GM23248 (cell line): ENCODE data around the gene LAMA4. TPM values are rescaled to one million over a fixed set of nuclear protein-coding genes. Genes with fewer than 3 reads are reported as not detected.

Experiments
- DNase-seq: peaks from one replicate; pipeline ENCODE4 v3.0.0-alpha.2; 2015
- H2AFZ ChIP-seq: fragments of 200-600 bp; sonication (generic); 2 replicates; pipeline ENCODE4 v1.6.1; 2016; ENCODE audit warnings: antibody characterized with exemption
- H3F3A ChIP-seq: fragments of 200-600 bp; sonication (generic); 2 replicates; pipeline ENCODE4 v1.6.1; 2016; ENCODE audit warnings: mild to moderate bottlenecking, antibody characterized with exemption, mixed run types; ENCODE audit not compliant: insufficient read depth
- H3K27ac ChIP-seq: fragments of 200-600 bp; sonication (generic); 2 replicates; pipeline ENCODE4 v1.5.1; 2016; ENCODE audit warnings: mild to moderate bottlenecking
- H3K27me3 ChIP-seq: fragments of 200-600 bp; sonication (generic); replicated peaks from 2 replicates; pipeline ENCODE4 v1.6.1; 2016; ENCODE audit warnings: mild to moderate bottlenecking; ENCODE audit not compliant: insufficient read depth
- H3K36me3 ChIP-seq: fragments of 200-600 bp; sonication (generic); 2 replicates; pipeline ENCODE4 v1.6.1; 2016; ENCODE audit warnings: low read depth, mild to moderate bottlenecking
- H3K4me1 ChIP-seq: fragments of 200-600 bp; sonication (generic); 2 replicates; pipeline ENCODE4 v1.6.1; 2016; ENCODE audit warnings: mild to moderate bottlenecking; ENCODE audit not compliant: insufficient read depth
- H3K4me2 ChIP-seq: fragments of 200-600 bp; sonication (generic); one replicate; pipeline ENCODE4 v1.6.1; 2016; ENCODE audit warnings: mild to moderate bottlenecking; ENCODE audit not compliant: unreplicated experiment
- H3K4me3 ChIP-seq: fragments of 200-600 bp; sonication (generic); 2 replicates; pipeline ENCODE4 v1.5.1; 2016; ENCODE audit warnings: mild to moderate bottlenecking
- H3K79me2 ChIP-seq: fragments of 200-600 bp; sonication (generic); 2 replicates; pipeline ENCODE4 v1.6.1; 2016; ENCODE audit warnings: mild to moderate bottlenecking; ENCODE audit not compliant: insufficient read depth
- H3K9ac ChIP-seq: fragments of 200-600 bp; sonication (generic); 2 replicates; pipeline ENCODE4 v1.6.1; 2016; ENCODE audit warnings: mild to moderate bottlenecking
- H3K9me2 ChIP-seq: fragments of 200-600 bp; sonication (generic); 2 replicates; pipeline ENCODE4 v1.6.1; 2016; ENCODE audit warnings: mixed run types, mild to moderate bottlenecking, moderate library complexity; ENCODE audit not compliant: insufficient read depth
- H3K9me3 ChIP-seq: fragments of 200-600 bp; sonication (generic); one replicate; pipeline ENCODE4 v1.6.1; 2017; ENCODE audit warnings: low read depth
- H4K20me1 ChIP-seq: fragments of 200-600 bp; sonication (generic); 2 replicates; pipeline ENCODE4 v1.6.0; 2016; ENCODE audit not compliant: insufficient read depth
- EZH2 ChIP-seq: fragments of 200-600 bp; sonication (generic); IDR thresholded peaks from 2 replicates; pipeline ENCODE4 v1.6.1; 2018; ENCODE audit warnings: antibody characterized with exemption, mild to moderate bottlenecking; ENCODE audit not compliant: insufficient read depth, poor library complexity, severe bottlenecking
- EZH2phosphoT487 ChIP-seq: fragments of 200-600 bp; sonication (generic); IDR thresholded peaks from 2 replicates; pipeline ENCODE4 v1.6.1; 2018; ENCODE audit warnings: antibody characterized with exemption, moderate library complexity, mild to moderate bottlenecking, low read depth; ENCODE audit not compliant: insufficient read depth
- WGBS, 2 experiments: methylation state at CpG; one replicate each; pipeline ENCODE4 v1.1.6; 2015 to 2017; ENCODE audit warnings: low lambda C conversion rate in 2 of 2, low coverage in 1 of 2; ENCODE audit errors: missing lambda C conversion rate in 2 of 2; 5-methylcytosine and 5-hydroxymethylcytosine counted together
- in situ Hi-C: fragments of 300-500 bp; cut with MboI; formaldehyde crosslinking; loops from 2 replicates; pipeline ENCODE4 v1.15.0; 2020
- polyA plus RNA-seq: library from polyadenylated mRNA; unstranded; fragments of >200 nt; fragmentation: Nextera tagmentation; extraction: Ambion mirVana; gene quantifications from 2 replicates; pipeline ENCODE4 v1.2.1, GENCODE V29; 2016
- total RNA-seq: library from RNA; depleted of rRNA; stranded (reverse); fragments of >200 nt; shearing (Covaris generic); gene quantifications from 2 replicates; pipeline ENCODE4 v1.2.3, GENCODE V29; 2014

The LAMA4 gene
- total and polyA plus RNA-seq, 2 experiments from 2014 or later: 331 to 429 TPM

GRCh38 chr6:112209131-112209530 lies 45.2 kb downstream of the LAMA4 start:
- H3K9me3 ChIP-seq: no peaks in the 10 kb centered on the region
- peaks cover 87% of the 10 kb centered on the region for H3F3A ChIP-seq
- no peak for DNase-seq
- peaks cover 44% of the 10 kb centered on the region for H3K4me1 ChIP-seq
- H3K79me2 ChIP-seq: peaks cover 77% of the 10 kb centered on the region
- H3K4me3 ChIP-seq: no peak overlapping the region
- H3K36me3 ChIP-seq: peaks cover 88% of the 10 kb centered on the region
- TF ChIP-seq EZH2: no peak
- TF ChIP-seq EZH2phosphoT487: no peak
- H3K27ac ChIP-seq: no peak overlapping the region
- no peaks in the 10 kb centered on the region for H4K20me1 ChIP-seq
- in situ Hi-C loops: no loop called here
- 100% methylated on average over 2 of the region's 2 CpGs for WGBS, 2 experiments
- no peak overlapping the region for H3K4me2 ChIP-seq
- no peaks in the 10 kb centered on the region for H3K9me2 ChIP-seq
- no peaks in the 10 kb centered on the region for H3K27me3 ChIP-seq
- no peak overlapping the region for H3K9ac ChIP-seq
- H2AFZ ChIP-seq: no peak overlapping the region

DNA sequence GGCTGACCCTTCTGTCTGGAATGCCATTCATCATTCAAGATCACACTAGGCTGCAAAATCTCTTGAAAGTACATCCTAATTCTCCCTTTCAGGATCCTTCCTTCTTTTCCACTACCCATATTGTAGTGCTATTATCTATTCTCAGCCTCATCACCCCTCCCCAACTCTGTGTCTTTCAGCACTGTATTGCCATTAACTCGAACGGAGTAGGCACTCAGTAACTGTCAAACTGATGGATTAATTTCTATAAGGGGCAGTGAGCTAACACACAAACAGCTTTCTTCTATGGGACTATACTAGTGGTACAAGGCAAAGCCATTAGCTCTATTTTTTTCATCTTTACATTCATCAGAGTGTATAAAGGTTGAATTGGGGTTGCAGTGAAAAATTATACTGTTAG lies 46.6 kb downstream of the LAMA4 start:
- Histone ChIP-seq H3K9ac (no peak overlapping the region), H3K79me2 (peaks cover 64% of the 10 kb centered on the region), H3K4me2 (no peak overlapping the region), H3K9me3 (no peaks in the 10 kb centered on the region), H3K4me3 (no peak overlapping the region), H4K20me1 (no peaks in the 10 kb centered on the region), H3K27ac (peak overlapping the region; percentile 88), H3F3A (peaks cover 88% of the 10 kb centered on the region), H3K9me2 (no peaks in the 10 kb centered on the region), H3K36me3 (peaks cover 76% of the 10 kb centered on the region), H2AFZ (no peak overlapping the region), H3K4me1 (peaks cover 56% of the 10 kb centered on the region), H3K27me3 (no peaks in the 10 kb centered on the region)
- no peak for DNase-seq
- no peak for TF ChIP-seq EZH2phosphoT487
- no peak for TF ChIP-seq EZH2
- WGBS, 2 experiments: 80 to 88% methylated on average over 2 of the region's 2 CpGs
- in situ Hi-C loops: no loop called here

DNA sequence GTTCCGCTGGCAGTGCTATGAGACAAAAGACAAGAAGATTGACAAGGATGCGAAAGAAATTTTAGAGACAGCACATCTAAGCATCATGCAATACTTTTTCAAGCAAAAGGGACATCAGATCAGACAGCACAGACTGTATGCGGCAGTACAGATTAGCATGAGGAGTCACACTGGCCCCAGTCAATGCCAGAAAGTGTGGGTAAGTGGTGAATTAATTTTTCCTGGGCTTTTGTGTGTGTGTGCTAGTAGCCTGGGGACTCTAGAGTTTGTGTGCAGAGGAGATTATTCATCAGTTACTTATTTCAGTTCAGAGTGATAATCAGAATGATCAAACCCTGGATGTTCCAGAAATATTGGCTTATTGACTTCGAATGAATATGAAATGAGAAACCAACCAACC lies 47.2 kb downstream of the LAMA4 start:
- Histone ChIP-seq H3F3A (peaks cover 90% of the 10 kb centered on the region), H3K9me3 (no peaks in the 10 kb centered on the region), H3K4me3 (no peak overlapping the region), H4K20me1 (no peaks in the 10 kb centered on the region), H3K9ac (no peak overlapping the region), H3K27me3 (no peaks in the 10 kb centered on the region), H2AFZ (no peak overlapping the region), H3K27ac (peak overlapping the region; percentile 88), H3K36me3 (peaks cover 72% of the 10 kb centered on the region), H3K79me2 (peaks cover 59% of the 10 kb centered on the region), H3K9me2 (no peaks in the 10 kb centered on the region), H3K4me1 (peaks cover 63% of the 10 kb centered on the region), H3K4me2 (no peak overlapping the region)
- in situ Hi-C loops: no loop called here
- DNase-seq: peak; percentile 46
- TF ChIP-seq EZH2phosphoT487: no peak
- TF ChIP-seq EZH2: no peak
- WGBS, 2 experiments: 95 to 97% methylated on average over 4 of the region's 4 CpGs

DNA sequence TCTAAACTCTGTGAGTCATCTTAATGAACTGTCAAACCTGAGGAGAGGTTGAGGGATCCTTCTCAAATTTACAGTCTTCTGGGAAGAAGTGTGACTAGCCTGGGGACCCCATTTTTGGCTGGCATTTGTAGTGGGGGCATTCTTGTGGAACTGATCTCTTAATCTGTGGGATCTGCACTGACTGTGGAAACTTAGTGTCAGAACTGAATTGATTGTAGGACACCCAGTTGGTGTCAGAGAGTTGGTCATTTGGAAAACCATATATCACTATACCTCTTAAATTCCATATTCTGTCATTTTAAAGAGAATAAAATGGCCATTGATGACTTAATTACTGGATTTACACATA lies 48.3 kb downstream of the LAMA4 start:
- Histone ChIP-seq H3K27ac (peak overlapping the region; percentile 88), H2AFZ (no peak overlapping the region), H3K9me3 (no peaks in the 10 kb centered on the region), H3K4me1 (peaks cover 70% of the 10 kb centered on the region), H3F3A (peaks cover 97% of the 10 kb centered on the region), H3K79me2 (peaks cover 60% of the 10 kb centered on the region), H3K4me3 (no peak overlapping the region), H3K27me3 (no peaks in the 10 kb centered on the region), H3K9ac (no peak overlapping the region), H3K9me2 (no peaks in the 10 kb centered on the region), H3K4me2 (peak overlapping the region; percentile 22), H3K36me3 (peaks cover 73% of the 10 kb centered on the region), H4K20me1 (no peaks in the 10 kb centered on the region)
- TF ChIP-seq EZH2phosphoT487: no peak
- TF ChIP-seq EZH2: no peak
- in situ Hi-C loops: no loop called here
- no peak for DNase-seq
